ENCODE data around the gene XRN1.

GRCh38 chr3:142337994-142338393, 109.8 kb downstream of the XRN1 start:
- no peak for TF ChIP-seq CTCF (IDR thresholded peaks at IDR 0.05)
- no peak for TF ChIP-seq POLR2A (IDR thresholded peaks at IDR 0.05)

All from heart left ventricle (tissue), 13 donors.